ENCODE data around the gene DYNC2I2. TPM values are rescaled to one million over a fixed set of nuclear protein-coding genes. Genes with fewer than 3 reads are reported as not detected.

Gene DYNC2I2
- total and polyA plus RNA-seq, 2 of the 4 experiments (the other 2 are of a cell fraction), result 33.7 to 37.1 TPM

- no TSS peak for BruUV-seq (replicated peaks)
- peak overlapping the region; percentile 97 for H3K14ac ChIP-seq (replicated peaks; ENCODE audit: low read depth, low read length)
- peak overlapping the region; percentile 100 for H2AK9ac ChIP-seq (replicated peaks; ENCODE audit: low read depth, low read length, poor library complexity)
- DNase-seq (peak; percentile 94), ATAC-seq (ENCODE audit: low read depth) (peak; percentile 92)
- peak overlapping the region; percentile 99 for H2BK5ac ChIP-seq (ENCODE audit: low read depth, low read length, poor library complexity, severe bottlenecking)
- 40% methylated on average over 6 of the region's 20 CpGs; no CpG with 5 or more reads in 1 of the 2 experiments for WGBS, 2 experiments (ENCODE audit: extremely low coverage in 2 of 2, insufficient read length in 1 of 2)
- H3K9me1 ChIP-seq (ENCODE audit: insufficient read depth, low read length), result 0 out of 2 replicates have a peak, but pooled peaks cover 5% of the 10 kb centered on the region
- H2AK5ac ChIP-seq (ENCODE audit: low read depth, low read length), result peak overlapping the region; percentile 100
- H3K4me2 ChIP-seq (ENCODE audit: low read depth, low read length), result peak overlapping the region; percentile 56; the same call in 1 of the 2 replicates
- dilution Hi-C loops (cut with HindIII; ENCODE audit: low sequenced_read_pairs, unreplicated experiment) (no loop called here), intact Hi-C loops (cut with micrococcal nuclease) (loop anchor here (1.0 to 2.0 kb wide), 4 partner anchors 54 to 293 kb away; partner anchors contain the start of genes SET and ZDHHC12), in situ Hi-C loops (cut with MboI; ENCODE audit: low sequenced_read_pairs) (no loop called here)
- peak overlapping the region; percentile 17; the same call in 1 of the 2 replicates for H3K9ac ChIP-seq (ENCODE audit: low read depth, low read length)
- POLR2A ChIA-PET (ENCODE audit: unreplicated experiment), result interaction anchor here (0.6 kb wide), 1 partner anchor 57 kb away, joined by 5 read pairs; no protein-coding TSS in a partner anchor
- peak overlapping the region; percentile 90; the same call in 1 of the 2 replicates for H2BK20ac ChIP-seq (ENCODE audit: low read depth, low read length)
- no peaks in the 10 kb centered on the region for H3K27me3 ChIP-seq (ENCODE audit: control insufficient read depth, insufficient read depth, low read length)
- H2AFZ ChIP-seq (replicated peaks; ENCODE audit: low read length, poor library complexity), result peak overlapping the region; percentile 94
- CTCF ChIA-PET, result interaction anchor here (0.6 to 1.0 kb wide), 13 partner anchors 16 to 313 kb away, joined by 3 to 5 read pairs (median 3); partner anchors contain the start of genes ENDOG and ZDHHC12
- peak overlapping the region; percentile 100 for H4K91ac ChIP-seq (ENCODE audit: insufficient read depth, low read depth, low read length)
- H3K4ac ChIP-seq (ENCODE audit: low read depth, low read length), result peak overlapping the region; percentile 100
- peak overlapping the region; percentile 77 for H3K18ac ChIP-seq (ENCODE audit: low read depth, low read length)
- peak overlapping the region; percentile 55; the same call in 1 of the 2 replicates for H3K56ac ChIP-seq (ENCODE audit: extremely low read depth, insufficient read depth, low read length)
- H4K5ac ChIP-seq (ENCODE audit: low read depth, low read length), result peak overlapping the region; percentile 90
- peak overlapping the region; percentile 98; the same call in 1 of the 2 replicates for H3K23ac ChIP-seq (ENCODE audit: low read depth, low read length)
- no peaks in the 10 kb centered on the region for H3K9me3 ChIP-seq (ENCODE audit: control insufficient read depth, insufficient read depth, low read length)
- H2BK15ac ChIP-seq (ENCODE audit: low read depth, low read length), result peak overlapping the region; percentile 95; the same call in 2 of the 3 replicates
- peak overlapping the region; percentile 97 for H2BK120ac ChIP-seq (ENCODE audit: low read depth, low read length)
- peak overlapping the region; percentile 98 for H3K27ac ChIP-seq (ENCODE audit: insufficient read depth, low read length)
- 0 out of 2 replicates have a peak, but pooled peaks cover 3% of the 10 kb centered on the region for H4K20me1 ChIP-seq (ENCODE audit: insufficient read depth, low read length)
- H4K8ac ChIP-seq (ENCODE audit: low read depth in 2 of 2, low read length in 2 of 2), result peak overlapping the region; percentile 82 to 97
- peaks cover 0 to 25% of the 10 kb centered on the region in 2 experiments; a peak in 1 of 4 replicates for H3K79me1 ChIP-seq (ENCODE audit: low read depth in 1 of 2, low read length in 2 of 2)
- H3K36me3 ChIP-seq (ENCODE audit: control insufficient read depth, insufficient read depth, low read length), result peaks cover 36% of the 10 kb centered on the region
- peaks cover 13% of the 10 kb centered on the region for H3K4me1 ChIP-seq (ENCODE audit: control insufficient read depth, insufficient read depth, low read length)
- no peak overlapping the region for H3K4me3 ChIP-seq (ENCODE audit: insufficient read depth, low read depth, low read length)
- TF ChIP-seq FOS (IDR thresholded peaks at IDR 0.05; ENCODE audit: low read depth, low read length) (peak; percentile 84), MAZ (IDR thresholded peaks at IDR 0.05; ENCODE audit: borderline replicate concordance, low read depth, low read length) (peak; percentile 60; the same call in 1 of the 2 replicates), RCOR1 (IDR thresholded peaks at IDR 0.05; ENCODE audit: insufficient replicate concordance, low read length) (peak; percentile 12), BHLHE40 (IDR thresholded peaks at IDR 0.05; ENCODE audit: low read depth, low read length) (0 out of 2 replicates have a peak, but pooled peaks have one; percentile 49), USF2 (IDR thresholded peaks at IDR 0.05; ENCODE audit: low read depth, low read length) (peak; percentile 21; the same call in 1 of the 2 replicates), CEBPB (IDR thresholded peaks at IDR 0.05; ENCODE audit: low read depth, low read length) (no peak), RAD21 (IDR thresholded peaks at IDR 0.05; ENCODE audit: low read length) (peak; percentile 82), RFX5 (IDR thresholded peaks at IDR 0.05; ENCODE audit: low read depth, low read length) (no peak), NFE2L2 (IDR thresholded peaks at IDR 0.05; ENCODE audit: low read depth, low read length) (no peak), POLR2A (IDR thresholded peaks at IDR 0.05; ENCODE audit: low read depth, low read length) (no peak), CHD1 (IDR thresholded peaks at IDR 0.05; ENCODE audit: low read depth, low read length) (no peak), CTCF (conservative IDR thresholded peaks at IDR 0.05; ENCODE audit: low read depth, low read length) (peak; percentile 90)
- TF ChIP-seq, protein P1, sequence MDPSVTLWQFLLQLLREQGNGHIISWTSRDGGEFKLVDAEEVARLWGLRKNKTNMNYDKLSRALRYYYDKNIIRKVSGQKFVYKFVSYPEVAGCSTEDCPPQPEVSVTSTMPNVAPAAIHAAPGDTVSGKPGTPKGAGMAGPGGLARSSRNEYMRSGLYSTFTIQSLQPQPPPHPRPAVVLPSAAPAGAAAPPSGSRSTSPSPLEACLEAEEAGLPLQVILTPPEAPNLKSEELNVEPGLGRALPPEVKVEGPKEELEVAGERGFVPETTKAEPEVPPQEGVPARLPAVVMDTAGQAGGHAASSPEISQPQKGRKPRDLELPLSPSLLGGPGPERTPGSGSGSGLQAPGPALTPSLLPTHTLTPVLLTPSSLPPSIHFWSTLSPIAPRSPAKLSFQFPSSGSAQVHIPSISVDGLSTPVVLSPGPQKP (IDR thresholded peaks at IDR 0.05; ENCODE audit: borderline replicate concordance, low read depth, low read length), result no peak
These were observed 21.2 kb downstream of the DYNC2I2 start for GRCh38 chr9:128635266-128636023.
